Measurements from ENCODE around the gene EML1.

The EML1 gene

GRCh38 chr14:99780690-99781089, 12.5 kb upstream of the EML1 start:
- Mint-ChIP-seq H3K27ac (no peak overlapping the region), H3K4me1 (no peaks in the 10 kb centered on the region), H3K27me3 (peaks cover 27 to 63% of the 10 kb centered on the region in 2 donors), H3K36me3 (peaks cover 0 to 2% of the 10 kb centered on the region in 2 donors), H3K4me3 (no peak overlapping the region), H3K9me3 (peaks cover 12 to 21% of the 10 kb centered on the region in 2 donors)
- ATAC-seq (replicated peaks) (no peak), DNase-seq (no peak)

DNA sequence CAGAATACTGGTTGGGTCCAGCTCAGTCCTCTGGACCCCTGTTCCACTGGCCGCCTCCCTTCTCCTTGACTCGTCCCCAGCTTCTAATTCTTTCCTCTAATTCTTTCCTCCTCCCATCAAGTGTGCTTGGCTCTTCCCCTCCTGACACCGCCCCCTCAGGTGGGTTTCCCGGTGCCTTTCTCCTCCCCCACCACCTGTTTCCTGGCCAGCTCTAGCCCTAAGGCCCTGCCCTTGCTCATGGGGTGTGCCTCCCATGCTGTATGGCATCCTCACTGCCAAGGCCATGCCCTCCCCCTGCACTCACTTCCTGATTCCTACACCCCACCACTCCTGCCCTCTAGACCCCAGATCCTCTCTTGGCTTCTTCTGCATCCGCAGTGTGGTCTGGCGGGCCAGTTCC, 12.1 kb upstream of the EML1 start:
- Mint-ChIP-seq H3K27ac (no peak overlapping the region), H3K9me3 (peaks cover 12 to 21% of the 10 kb centered on the region in 2 donors), H3K27me3 (peaks cover 30 to 66% of the 10 kb centered on the region in 2 donors), H3K4me1 (no peaks in the 10 kb centered on the region), H3K4me3 (no peak overlapping the region), H3K36me3 (peaks cover 0 to 2% of the 10 kb centered on the region in 2 donors)
- DNase-seq, result no peak
- no peak for ATAC-seq (replicated peaks)

DNA sequence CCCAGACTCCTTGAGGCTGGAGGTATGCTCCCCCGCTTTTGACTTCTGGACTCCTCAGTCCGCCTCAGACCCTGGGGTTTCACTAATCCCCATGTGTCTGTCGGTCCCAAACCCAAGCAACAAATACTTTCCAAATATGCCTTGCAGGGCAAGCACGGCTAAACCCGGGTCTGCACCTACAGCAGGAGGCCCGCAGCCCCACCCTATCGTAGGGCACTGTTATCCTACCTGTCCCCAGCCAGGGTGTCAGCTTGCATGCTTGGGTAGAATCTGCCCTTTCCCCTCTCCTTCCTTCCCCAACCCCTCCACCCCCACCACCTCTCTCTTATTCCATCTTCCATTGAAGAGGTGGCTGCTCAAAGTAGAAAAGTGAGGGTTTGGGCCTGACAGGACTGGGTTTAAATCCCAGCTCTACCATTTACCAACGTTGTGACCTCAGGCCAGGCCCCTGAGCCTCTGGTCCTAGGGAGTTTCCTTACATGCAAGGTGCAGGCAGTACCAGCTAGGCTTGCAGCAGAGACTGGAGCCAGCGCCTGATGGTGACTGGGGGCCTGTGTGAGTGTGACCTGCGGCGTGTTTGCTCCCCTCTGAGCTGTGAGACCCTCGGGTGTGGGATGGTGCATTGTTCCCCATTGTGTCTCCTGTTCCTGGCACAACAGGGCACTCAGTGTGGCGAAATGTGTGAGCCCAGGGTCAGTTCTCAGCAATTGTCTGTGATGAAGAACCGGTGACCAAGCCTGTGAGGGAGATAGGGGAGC, 11.2 kb upstream of the EML1 start:
- Mint-ChIP-seq H3K36me3 (peaks cover 0 to 2% of the 10 kb centered on the region in 2 donors), H3K4me1 (no peaks in the 10 kb centered on the region)

DNA sequence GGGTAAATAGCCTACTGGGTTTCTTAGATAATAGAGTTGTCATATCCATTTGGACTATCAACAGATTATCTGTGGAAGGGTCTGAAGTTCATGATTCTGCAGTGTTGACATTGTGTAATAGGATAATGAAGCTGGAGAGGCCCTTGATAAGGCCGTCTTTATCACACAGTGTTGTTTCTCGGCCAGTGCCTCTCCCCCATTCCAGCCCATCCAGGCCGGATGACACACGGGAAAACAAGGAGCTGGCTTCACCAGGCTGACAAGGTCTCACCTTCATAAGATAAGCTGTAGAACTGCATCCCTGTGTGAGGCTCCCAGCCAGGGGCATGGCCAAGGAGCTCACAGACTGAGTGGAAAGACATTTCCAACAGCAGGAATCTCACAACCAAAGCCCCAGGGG, 8.7 kb upstream of the EML1 start:
- ATAC-seq (replicated peaks) (no peak), DNase-seq (no peak)
- Mint-ChIP-seq H3K27me3 (peaks cover 28 to 56% of the 10 kb centered on the region in 2 donors), H3K36me3 (peaks cover 0 to 2% of the 10 kb centered on the region in 2 donors), H3K4me3 (no peak overlapping the region), H3K4me1 (no peaks in the 10 kb centered on the region), H3K9me3 (peaks cover 5 to 10% of the 10 kb centered on the region in 2 donors), H3K27ac (no peak overlapping the region)

More for the DNA sequence above, 11.2 kb upstream of the EML1 start:
- DNase-seq (no peak), ATAC-seq (replicated peaks) (no peak)
- Mint-ChIP-seq H3K27me3 (peaks cover 32 to 73% of the 10 kb centered on the region in 2 donors), H3K9me3 (peaks cover 12 to 21% of the 10 kb centered on the region in 2 donors), H3K27ac (no peak overlapping the region), H3K4me3 (no peak overlapping the region)

DNA sequence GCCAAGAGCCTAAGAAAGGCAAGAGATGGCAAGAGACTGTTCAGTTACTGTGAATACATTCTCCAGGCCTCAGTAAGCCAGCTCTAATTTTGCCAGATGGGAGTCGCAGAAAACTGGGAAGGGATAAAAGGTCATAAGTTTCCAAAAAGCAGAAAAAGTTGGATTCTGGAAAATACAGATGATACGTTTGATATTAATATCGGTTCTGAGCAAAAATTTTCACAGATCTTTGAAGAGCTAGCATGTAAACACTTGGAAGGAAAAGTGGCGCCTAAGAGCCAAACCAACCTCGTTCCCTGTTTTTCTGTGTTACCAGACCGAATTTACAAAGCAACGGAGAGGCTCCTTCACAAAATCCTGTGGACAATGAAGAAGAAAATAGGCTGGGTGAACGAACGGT, 7.8 kb upstream of the EML1 start:
- H3K4me3 Mint-ChIP-seq, result no peak overlapping the region
- H3K27me3 Mint-ChIP-seq, result peaks cover 28 to 53% of the 10 kb centered on the region in 2 donors
- H3K36me3 Mint-ChIP-seq, result peaks cover 0 to 2% of the 10 kb centered on the region in 2 donors
- DNase-seq, result no peak
- H3K9me3 Mint-ChIP-seq, result peaks cover 0 to 7% of the 10 kb centered on the region in 2 donors
- ATAC-seq (replicated peaks), result no peak
- no peaks in the 10 kb centered on the region for H3K4me1 Mint-ChIP-seq
- H3K27ac Mint-ChIP-seq, result no peak overlapping the region

DNA sequence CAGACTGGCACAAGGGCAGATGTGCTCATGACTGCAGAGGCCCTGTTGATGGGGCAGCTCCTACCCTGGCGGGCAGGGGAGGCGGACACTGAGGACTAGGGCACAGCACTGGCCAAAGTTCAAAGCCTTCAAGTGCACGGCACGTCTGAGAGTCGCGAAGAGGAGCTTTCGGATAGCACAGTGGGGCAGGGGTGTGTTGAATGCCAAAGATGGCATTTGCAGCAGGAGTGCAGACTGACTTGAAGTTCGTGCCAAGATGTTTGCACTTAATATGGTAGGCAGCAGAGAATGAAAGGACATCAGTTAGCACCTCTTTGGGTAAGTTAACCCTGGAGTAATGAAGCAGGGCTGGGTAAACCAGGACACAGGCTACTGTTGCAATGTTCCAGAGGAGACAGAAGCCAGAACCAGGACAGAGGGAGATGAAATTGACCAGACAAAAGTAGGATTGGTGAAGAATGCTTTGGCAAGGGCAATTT, 6.7 kb upstream of the EML1 start:
- Mint-ChIP-seq H3K4me1 (no peaks in the 10 kb centered on the region), H3K9me3 (peaks cover 0 to 2% of the 10 kb centered on the region in 2 donors), H3K4me3 (no peak overlapping the region), H3K27ac (no peak overlapping the region), H3K36me3 (no peaks in the 10 kb centered on the region), H3K27me3 (peaks cover 25 to 53% of the 10 kb centered on the region in 2 donors)
- no peak for ATAC-seq (replicated peaks)
- DNase-seq, result no peak

- H3K4me3 Mint-ChIP-seq, result no peak overlapping the region
- H3K27ac Mint-ChIP-seq, result no peak overlapping the region
- H3K36me3 Mint-ChIP-seq, result no peaks in the 10 kb centered on the region
- no peaks in the 10 kb centered on the region for H3K9me3 Mint-ChIP-seq
- ATAC-seq (replicated peaks) (no peak), DNase-seq (no peak)
- no peaks in the 10 kb centered on the region for H3K4me1 Mint-ChIP-seq
- peaks cover 33 to 56% of the 10 kb centered on the region in 2 donors for H3K27me3 Mint-ChIP-seq
Measured at GRCh38 chr14:99788713-99789112, 4.5 kb upstream of the EML1 start.

DNA sequence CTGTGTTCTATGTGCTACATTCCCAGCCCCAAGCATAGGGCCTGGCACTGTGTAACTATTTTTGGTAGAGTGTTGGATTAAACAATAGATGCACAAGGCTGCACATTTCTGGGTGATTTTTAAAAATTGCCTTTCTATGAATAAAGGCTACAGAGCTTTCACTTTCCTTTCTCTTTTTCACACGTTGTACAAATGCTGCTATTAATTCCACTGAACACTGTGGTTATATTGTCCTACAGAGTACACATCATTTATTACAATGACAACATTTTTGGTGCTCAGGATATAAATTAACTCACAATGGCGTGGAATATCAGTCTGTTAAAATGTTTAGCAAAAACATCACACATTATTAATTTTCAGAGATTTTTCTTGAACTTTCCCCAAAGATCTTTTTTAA, 3.6 kb upstream of the EML1 start:
- no peak for ATAC-seq (replicated peaks)
- Mint-ChIP-seq H3K27ac (no peak overlapping the region), H3K9me3 (no peaks in the 10 kb centered on the region), H3K36me3 (no peaks in the 10 kb centered on the region), H3K27me3 (peaks cover 33 to 59% of the 10 kb centered on the region in 2 donors), H3K4me1 (no peaks in the 10 kb centered on the region), H3K4me3 (no peak overlapping the region)
- DNase-seq, result no peak

GRCh38 chr14:99790201-99790977, 2.8 kb upstream of the EML1 start:
- no peak for ATAC-seq (replicated peaks)

DNA sequence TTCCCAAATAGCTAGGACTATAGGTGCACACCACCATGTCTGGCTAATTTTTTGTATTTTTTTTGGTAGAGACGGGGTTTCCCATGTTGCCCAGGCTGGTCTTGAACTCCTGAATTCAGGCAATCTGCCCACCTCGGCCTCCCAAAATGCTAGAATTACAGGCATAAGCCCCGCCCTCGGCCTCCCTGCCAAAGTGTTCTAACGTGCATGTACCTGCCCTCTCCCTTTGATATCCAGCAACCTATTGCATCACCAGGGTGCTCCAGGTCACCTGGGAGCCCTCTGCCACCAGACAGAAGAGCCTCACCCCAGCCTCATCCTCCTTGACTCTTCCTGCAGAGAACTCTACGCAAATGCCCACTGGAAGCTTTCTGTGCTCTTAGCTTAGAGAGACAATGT, 2.2 kb upstream of the EML1 start:
- Mint-ChIP-seq H3K36me3 (no peaks in the 10 kb centered on the region), H3K27me3 (peaks cover 35 to 59% of the 10 kb centered on the region in 2 donors), H3K9me3 (no peaks in the 10 kb centered on the region), H3K4me1 (no peaks in the 10 kb centered on the region), H3K27ac (no peak overlapping the region), H3K4me3 (no peak overlapping the region)
- no peak for DNase-seq
- no peak for ATAC-seq (replicated peaks)

More at GRCh38 chr14:99790201-99790977, 2.8 kb upstream of the EML1 start:
- H3K36me3 Mint-ChIP-seq, result no peaks in the 10 kb centered on the region
- DNase-seq, result no peak
- H3K9me3 Mint-ChIP-seq, result no peaks in the 10 kb centered on the region
- no peak overlapping the region for H3K27ac Mint-ChIP-seq
- H3K27me3 Mint-ChIP-seq, result peaks cover 38 to 59% of the 10 kb centered on the region in 2 donors
- H3K4me1 Mint-ChIP-seq, result no peaks in the 10 kb centered on the region
- H3K4me3 Mint-ChIP-seq, result no peak overlapping the region

DNA sequence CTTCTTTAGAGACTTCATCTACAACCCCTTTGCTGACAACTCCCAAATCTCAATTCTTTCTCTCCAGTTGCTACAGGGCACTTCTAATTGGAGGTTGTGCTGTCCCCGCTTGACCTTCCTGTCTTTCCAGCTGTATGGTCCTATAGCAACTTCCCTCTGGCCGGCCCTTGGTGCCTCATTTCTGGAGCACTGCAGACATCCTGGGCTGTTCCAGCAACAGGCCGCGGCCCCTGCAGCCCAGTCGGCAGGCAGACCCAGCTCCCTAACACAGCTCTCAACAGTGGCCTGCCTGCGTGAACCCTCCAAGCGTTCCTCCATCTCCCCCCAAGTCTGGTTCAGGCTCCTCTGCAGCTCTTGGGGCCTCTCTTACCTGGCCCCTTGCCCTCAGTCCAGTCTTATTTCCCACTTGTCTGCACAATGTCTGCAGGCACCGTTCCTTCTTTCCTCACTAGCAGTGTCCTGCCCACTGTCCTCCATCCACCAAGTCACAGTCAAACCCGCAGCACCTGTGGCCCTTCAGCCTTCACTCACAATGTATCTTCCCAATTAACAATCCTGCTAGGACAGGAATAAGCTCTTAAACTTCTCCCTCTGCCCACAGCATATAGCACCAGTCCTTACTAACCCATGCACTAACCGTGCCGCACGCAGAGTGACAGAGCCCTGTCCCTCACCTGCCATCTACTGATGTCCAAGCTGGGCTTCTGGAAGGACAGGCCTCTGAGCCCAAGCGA, 1.6 kb upstream of the EML1 start:
- H3K36me3 Mint-ChIP-seq, result no peaks in the 10 kb centered on the region
- no peaks in the 10 kb centered on the region for H3K4me1 Mint-ChIP-seq
- no peak for ATAC-seq (replicated peaks)
- no peak overlapping the region for H3K27ac Mint-ChIP-seq
- no peak for DNase-seq
- peaks cover 30 to 58% of the 10 kb centered on the region in 2 donors for H3K27me3 Mint-ChIP-seq
- no peaks in the 10 kb centered on the region for H3K9me3 Mint-ChIP-seq
- no peak overlapping the region for H3K4me3 Mint-ChIP-seq

DNA sequence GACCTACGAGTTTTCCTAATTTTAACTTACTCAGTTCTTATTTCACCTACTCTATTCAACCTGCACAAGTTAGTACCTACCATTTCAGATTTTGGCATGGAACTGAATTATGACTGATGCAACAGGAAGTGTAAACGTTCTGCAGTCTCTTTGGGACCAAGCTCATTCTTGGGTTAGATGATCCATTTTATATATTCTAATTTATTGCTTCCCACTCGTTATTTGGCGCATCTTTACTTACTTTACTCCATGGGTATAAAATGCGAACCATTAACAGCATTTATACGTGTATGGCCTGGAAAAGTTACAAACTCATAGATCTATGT, 1.0 kb upstream of the EML1 start:
- Mint-ChIP-seq H3K4me1 (no peaks in the 10 kb centered on the region), H3K27ac (no peak overlapping the region), H3K4me3 (peak overlapping the region; percentile 55 to 67), H3K36me3 (no peaks in the 10 kb centered on the region), H3K27me3 (peaks cover 33 to 61% of the 10 kb centered on the region in 2 donors), H3K9me3 (peaks cover 0 to under 1% of the 10 kb centered on the region in 2 donors)
- DNase-seq, result no peak
- ATAC-seq (replicated peaks), result no peak

- Mint-ChIP-seq H3K27me3 (peaks cover 34 to 66% of the 10 kb centered on the region in 2 donors), H3K4me3 (peak overlapping the region; percentile 55 to 67), H3K9me3 (peaks cover 0 to 2% of the 10 kb centered on the region in 2 donors), H3K27ac (no peak overlapping the region), H3K4me1 (no peaks in the 10 kb centered on the region), H3K36me3 (no peaks in the 10 kb centered on the region)
- ATAC-seq (replicated peaks) (no peak), DNase-seq (no peak)
Measured at GRCh38 chr14:99792551-99793212, 531 bp upstream of the EML1 start.

All from stimulated activated naive B cell treated with anti-CD40 and anti-IgM and Interleukin-4, amounts not matched to agents 10 μg/mL and 1 μg/mL and 100 μg/mL, for 72 hours (primary cell).